Fibroblast of peridontal ligament (primary cell): ENCODE measurements around the gene CREBBP.

Experiments
- DNase-seq: peaks from one replicate; pipeline ENCODE4 v3.0.0-alpha.2; 2010; ENCODE audit errors: extremely low read depth

CREBBP gene

DNA sequence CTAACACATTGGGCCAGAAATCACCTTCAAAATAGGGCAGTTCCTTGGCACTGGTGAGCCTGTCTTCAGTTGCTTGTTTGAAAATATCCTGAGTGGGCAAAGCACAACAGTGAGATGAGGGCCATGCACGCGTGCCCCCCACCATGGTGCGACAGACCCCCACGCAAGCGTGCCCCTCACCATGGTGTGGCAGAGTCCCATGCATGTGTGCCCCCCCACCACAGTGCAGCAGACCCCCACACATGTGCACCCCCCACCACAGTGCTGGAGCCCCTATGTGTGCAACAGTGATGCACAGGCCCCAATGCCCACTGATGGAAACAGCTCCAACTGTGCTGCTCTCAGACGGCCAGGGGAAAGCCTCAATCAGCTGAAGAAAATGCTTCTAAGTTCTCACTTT lies 144.4 kb downstream of the CREBBP start:
- no peak for DNase-seq

DNA sequence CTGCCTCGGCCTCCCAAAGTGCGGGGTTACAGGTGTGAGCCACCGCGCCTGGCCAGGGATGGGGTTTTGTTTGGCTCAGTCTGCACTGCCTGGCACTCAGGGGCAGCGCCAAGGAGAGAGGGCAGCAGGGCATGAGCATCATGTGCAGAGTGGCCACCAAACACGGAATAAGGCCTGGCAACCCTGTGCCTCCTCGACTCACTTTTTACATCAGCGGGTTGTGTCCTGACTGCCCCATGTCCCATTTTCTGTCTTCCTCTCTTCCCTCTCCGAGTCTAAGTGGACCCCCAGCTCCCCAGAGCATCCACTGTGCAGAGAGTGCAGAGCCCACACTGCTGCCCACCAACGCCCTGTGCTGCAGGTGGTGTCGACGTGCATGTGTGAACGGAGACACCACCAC lies 145.0 kb downstream of the CREBBP start:
- no peak for DNase-seq

DNA sequence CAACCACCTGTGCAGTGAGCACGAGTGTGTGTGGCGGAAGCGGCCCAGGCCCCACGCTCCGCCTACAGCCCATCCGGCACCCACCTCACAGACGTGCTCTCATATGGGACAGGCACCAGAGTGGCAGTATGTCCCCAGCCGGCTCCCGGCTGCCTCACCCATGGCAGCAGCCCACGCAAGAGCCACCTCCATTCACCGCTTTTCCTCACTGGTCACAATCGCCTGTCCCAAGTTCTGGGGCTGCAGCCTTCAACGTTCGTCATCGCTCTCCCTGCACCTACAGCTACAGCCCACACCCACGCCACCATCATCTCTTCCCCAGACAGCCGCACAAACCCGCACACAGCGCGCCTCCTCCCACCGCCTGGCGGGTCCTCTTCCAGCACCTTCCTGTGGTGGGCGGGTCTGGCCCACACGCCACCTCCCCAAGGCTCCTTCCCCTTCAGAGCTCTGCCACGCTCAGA lies 145.7 kb downstream of the CREBBP start:
- no peak for DNase-seq

DNA sequence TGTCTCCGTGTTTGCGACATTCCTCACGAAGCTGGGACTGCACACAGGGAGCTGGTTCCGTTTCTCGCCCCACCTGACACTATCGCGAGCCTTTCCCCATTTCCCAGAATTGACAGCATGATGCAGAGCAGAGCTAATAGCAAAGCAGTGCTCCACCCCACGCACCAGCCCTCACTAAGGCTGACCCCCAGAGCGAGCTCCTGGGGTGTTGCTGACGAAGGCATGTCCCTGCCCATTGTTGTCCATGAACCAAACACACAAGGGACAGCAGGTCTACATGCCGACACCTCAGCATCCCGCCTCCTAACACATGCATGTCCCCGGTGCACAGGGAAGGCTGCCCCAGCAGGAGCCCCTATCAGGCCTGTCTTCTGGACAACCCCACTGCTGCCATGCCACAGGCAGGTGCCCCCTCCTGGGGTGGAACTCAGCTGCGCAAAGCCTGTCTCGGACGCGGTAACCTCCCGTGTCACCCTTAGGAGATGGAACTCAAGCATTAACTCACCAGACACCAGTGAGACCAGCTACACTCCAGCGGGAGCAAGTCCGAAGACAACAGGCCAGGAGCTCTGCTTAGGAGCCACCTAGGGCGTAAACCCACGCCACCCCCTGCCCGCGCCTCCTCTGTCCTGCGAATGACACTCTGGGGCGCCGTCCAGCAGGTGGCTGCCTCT lies 146.3 kb downstream of the CREBBP start:
- DNase-seq = no peak

DNA sequence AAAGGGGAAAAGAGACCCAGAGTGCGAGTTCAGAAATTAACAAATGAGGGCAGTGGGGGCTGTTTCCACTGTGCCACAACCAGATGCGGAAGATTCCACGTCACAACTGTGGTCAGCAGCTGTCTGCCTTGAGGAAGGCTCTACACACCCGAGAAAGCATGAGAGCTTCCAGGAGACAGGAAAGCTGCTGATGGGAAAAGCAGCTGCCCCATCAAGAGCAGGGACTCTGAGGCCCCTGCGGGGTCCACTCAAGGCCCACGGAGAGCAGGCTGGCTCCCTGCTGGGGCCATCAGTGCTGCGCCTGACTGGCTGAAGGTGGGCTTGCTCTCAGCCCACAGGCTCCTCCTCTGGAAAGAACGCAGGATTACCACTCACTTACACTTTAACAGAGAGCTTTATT lies 148.3 kb downstream of the CREBBP start:
- DNase-seq = no peak

DNA sequence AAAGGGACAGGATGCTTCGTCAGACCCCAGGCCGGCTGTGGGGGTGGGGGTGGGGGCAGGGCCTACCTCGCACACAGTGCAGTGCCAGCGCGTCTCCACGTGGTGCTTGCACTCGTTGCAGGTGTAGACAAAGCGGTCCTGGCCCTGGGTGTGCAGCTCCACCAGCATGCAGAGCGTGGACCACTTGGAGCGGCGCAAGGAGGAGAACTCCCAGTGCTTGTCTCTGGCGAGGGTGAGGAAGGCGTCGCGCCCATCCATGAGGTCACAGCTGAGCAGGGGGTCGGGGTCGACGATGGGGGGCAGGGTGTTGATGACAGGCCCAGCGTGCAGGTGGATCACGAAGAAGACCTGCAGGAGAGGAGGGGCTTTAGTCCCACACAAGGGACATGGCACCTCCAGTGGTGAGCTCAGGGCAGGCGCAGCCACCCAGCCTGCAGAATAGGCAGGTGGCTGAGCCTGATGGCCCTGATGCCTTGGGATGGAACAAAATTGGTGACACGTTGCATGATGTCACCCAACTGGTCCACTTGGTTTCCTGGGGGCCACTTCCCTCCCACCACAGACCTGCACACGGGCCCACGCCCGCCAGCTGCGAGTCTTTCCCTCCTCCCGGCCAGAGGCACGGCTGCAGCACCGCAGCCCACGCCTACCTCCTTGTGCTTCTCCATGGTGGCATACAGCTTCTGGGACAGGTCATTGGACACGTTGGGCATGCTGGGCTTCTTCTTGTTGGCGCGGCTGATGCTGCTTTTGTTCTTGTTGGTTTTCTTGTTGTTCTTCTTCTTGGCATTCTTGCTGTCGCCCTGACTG lies 149.2 kb downstream of the CREBBP start:
- no peak for DNase-seq

DNA sequence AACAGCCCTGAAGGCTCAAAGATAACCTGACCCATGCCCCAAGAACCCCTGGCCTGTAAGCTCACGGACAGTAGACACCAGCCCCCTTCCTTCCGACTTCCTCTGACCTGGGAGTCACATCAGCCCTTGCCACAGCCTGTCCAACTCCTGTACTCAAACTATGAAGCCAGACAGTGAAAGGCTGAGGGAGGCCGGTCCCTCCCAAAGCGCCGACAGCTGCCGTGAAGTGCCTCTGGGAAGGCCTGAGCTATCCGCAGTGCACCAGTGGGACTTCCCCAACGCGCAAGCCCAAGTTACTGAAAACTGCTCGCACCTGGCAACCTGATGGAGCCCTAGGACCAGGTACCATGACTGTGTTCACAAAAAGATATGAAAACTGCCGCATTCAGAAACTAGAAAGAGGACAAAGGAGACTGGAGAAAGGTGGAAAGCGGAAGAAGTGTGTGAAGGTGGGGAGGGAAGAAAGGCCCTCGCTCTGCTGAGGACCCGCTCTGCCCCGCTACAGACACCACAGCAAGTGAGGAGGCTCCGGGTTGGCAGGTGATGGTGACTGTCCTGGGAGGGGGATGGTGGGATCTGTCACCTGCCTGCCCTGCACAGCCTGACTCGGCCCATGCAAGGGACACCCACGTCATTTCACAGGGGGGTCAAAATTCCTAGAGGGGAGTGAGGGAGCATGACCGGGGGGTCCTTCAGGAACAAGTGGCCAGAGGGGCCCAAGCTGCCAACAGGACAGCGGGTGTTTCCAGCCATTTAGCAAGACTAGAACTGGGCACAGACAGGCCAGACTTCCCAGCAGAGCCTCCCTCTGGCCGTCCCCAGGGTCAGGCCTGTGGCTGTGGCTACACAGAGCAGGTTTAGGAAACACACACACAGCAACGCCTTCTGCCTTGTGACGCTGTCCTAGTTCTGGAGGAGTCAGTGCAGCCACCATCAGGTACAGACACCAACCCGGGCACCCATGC lies 150.1 kb downstream of the CREBBP start:
- DNase-seq = no peak

DNA sequence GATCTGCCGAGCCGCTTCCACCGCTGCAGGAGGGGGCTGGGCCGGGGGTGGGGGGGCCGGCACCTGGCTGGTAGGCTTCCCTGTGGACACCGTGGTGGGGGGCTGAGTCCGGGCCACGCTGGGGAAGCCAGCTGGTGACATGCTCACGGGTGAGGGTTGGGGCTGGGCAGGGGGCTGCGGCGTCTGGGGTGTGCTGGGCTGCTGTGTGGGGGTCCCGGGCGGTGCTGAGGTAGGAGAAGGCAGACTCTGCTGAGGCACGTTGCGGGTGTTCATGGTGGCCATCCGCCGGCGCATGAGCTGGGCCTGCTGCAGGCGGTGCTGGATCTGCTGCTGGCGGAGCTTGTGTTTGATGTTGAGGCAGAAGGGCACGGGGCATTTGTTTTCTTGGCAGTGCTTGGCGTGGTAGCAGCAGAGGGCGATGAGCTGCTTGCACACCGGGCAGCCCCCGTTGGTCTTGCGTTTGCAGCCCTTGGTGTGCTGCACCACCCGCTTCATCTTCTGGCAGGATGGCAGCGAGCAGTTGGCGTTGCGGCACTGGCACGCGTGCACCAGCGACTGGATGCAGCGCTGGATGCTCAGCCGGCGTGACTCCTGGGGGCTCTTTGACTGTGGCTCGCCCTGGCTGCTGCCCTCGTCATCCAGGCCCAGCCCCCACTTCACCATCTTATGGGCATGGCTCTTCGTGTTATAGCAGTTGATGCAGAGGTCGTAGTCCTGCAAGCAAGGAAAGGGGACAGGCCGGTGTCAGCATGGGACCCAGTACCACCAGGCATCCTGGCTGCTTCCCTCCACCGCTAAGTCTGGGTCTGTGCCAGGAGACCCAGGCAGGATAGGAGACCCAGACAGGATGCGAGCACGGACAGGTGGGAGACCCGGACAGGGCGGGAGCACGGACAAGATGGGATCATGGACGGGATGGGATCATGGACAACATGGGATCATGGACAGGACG lies 151.1 kb downstream of the CREBBP start:
- no peak for DNase-seq

DNA sequence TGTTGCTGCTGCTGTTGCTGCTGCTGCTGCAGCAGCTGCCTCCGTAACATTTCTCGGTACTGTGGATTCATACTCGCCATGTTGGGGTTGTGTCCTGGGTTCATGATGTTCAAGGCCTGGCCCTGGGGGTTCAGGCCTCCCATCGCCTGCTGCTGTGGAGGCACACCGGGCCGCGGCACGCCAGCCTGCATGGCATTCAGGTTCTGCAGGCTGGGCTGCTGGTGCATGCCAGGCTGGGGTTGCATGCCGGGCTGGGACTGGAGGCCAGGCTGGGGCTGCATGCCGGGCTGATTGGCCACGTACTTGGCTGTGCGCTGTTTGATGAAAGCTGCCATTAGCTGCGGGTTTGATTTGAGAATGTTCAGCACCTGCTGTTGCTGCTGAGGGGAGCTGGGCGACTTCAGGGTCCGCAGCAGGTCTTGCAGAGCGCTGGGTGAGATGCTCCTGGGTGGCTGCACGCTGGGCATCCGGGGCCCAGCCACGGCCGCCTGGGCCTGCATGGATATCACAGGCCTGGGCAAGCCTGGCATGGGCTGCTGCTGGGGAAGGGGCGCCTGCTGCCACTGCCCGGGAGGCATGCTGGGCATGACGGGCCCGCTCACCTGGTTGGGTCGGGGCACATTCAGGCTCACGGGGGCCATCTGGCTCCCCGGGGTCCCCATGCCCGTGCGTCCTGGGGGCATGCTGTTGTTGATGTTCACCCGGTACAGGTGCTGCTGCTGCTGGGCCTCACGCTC lies 151.9 kb downstream of the CREBBP start:
- DNase-seq = no peak

DNA sequence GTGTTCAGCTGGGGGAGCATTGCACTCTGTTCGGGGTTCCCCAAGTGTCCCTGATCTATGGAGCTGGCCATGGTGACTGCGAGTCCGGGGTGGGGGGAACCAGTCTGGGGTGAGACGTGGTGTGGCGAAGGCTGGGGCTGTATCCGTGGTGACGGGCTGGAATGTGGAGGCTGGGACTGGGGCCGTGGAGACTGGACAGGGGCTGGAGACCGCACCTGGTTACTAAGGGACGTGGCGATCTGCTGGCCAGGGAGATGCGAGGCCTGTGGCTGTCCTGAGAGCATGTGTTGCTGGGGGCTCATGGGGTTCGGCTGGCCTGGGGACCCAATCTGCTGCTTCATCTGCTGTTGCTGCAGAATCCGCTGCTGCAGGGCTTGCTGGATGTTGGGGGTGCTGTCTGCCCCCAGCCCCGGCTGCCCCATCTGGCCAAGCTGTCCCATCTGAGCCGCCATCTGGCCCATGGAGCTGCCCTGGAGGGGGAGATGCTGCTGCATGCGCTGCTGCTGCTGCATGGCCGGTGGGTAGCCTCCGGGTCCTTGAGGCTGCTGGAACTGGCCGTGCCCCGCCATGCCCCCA lies 152.6 kb downstream of the CREBBP start:
- DNase-seq = no peak

DNA sequence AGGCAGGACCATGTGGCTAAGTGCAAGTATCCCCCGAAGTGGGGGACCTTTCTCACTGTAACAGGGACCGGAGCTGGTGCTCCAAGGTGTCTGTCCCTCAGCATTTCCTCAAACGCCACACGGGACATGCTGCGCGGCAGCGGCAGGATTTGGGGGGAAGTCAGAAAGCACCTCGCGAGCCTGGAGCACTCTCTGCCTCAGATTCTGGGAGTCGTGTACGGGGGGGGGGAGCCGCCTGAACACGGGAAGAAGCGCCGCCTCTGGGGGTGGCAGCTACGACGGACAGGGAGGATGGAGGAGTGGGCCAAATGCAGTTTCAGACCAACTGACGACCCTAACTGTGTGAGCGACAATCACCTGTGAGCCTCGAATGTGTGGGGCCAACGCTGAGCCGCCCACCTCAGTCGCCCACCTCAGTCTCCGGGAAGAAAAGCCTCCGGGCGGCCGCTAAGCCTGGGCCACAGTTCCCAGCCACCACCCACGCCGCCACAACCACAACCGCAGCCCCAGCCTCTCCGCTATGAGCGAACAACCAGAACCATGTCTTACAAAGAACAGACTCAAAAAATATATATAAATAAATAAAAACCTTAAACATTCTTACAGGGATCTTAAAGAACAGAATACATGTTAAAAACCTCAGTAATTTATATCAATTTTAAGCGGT lies 154.4 kb downstream of the CREBBP start:
- no peak for DNase-seq

DNA sequence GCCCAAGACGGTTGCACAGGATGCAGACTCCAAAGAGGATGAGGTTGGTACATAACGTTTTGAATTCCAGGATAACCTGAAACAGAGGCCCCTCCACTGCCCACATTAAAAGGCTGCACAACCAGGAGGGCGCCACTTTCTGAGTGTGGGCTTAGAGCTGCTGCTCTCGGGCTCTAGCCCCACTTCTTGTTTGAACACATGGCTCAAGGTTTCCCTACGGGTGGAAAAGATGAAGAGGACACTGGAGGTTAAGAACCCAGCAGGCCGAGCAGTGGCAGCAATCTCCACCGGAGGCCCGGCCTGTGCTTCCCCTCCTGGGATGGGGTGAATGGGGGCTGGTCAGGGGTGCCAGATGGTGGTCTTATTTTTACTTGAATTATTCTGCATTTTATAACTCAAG lies 155.2 kb downstream of the CREBBP start:
- no peak for DNase-seq

DNA sequence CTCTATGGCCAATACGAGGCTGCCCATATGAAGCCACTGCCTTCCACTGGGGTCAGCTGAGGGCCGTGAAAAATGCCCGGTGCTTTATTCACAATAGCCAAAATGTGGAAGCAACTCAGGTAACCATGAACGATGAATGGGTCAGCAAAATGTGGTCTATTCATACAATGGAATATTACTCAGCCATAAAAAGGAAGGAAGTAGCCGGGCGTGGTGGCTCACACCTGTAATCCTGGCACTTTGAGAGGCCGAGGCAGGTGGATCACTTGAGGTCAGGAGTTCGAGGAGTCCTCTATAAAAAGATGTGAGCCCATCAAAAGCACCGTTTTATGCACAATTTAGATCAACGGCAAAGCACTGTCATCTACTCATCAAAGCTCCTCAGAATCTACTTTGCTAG lies 158.0 kb downstream of the CREBBP start:
- DNase-seq = no peak

DNA sequence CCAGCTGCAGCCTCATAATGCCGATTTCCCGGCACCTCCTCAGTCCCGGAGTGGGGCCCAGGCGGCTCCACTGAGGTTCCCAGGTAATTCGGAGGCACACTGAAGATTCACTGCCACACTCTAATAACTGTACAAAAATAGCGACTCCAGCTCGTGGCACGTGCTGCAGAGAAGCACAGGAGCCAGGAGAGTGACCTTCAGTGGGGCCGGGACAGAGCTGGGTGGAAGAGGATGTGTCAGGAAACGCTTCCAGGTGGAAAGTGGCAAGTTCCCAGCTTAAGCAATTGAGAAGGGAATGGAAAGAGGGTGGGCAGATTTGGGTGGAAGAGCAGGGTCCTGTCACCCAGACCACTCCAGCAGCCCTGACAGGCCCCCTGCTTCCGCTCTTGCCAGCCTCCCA lies 160.1 kb downstream of the CREBBP start:
- no peak for DNase-seq

DNA sequence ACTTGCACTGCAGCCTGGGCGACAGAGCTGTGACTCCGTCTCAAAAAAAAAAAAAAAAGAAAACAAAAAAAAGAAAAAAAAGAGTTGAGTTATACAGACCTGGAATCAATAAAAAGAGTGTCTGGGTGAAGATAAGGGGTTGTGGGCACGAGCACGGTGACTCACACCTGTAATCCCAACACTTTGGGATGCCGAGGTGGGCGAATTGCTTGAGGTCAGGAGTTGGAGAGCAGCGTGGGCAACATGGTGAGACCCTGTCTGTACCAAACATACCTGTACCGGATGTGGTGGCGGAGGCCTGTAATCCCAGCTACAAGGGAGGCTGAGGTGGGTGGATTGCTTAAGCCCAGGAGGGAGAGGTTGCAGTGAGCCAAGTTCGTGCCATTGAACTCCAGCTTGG lies 161.9 kb downstream of the CREBBP start:
- DNase-seq = no peak

DNA sequence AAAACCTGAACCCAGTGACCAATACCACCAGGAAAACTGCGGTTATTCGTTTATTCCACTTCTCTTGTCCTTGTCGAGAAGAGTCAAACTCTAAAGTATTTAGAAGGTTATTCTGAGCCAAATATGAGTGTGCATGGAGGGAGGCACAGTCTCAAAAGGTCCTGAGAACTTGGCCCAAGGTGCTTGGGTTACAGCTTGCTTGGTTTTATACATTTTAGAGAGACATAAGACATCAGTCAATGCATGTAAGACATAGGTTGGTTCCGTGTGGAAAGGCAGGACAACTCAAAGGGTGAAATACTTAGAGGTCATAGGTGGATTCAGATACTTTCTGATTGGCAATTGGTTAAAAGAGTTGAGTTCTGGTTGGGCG lies 162.5 kb downstream of the CREBBP start:
- no peak for DNase-seq

DNA sequence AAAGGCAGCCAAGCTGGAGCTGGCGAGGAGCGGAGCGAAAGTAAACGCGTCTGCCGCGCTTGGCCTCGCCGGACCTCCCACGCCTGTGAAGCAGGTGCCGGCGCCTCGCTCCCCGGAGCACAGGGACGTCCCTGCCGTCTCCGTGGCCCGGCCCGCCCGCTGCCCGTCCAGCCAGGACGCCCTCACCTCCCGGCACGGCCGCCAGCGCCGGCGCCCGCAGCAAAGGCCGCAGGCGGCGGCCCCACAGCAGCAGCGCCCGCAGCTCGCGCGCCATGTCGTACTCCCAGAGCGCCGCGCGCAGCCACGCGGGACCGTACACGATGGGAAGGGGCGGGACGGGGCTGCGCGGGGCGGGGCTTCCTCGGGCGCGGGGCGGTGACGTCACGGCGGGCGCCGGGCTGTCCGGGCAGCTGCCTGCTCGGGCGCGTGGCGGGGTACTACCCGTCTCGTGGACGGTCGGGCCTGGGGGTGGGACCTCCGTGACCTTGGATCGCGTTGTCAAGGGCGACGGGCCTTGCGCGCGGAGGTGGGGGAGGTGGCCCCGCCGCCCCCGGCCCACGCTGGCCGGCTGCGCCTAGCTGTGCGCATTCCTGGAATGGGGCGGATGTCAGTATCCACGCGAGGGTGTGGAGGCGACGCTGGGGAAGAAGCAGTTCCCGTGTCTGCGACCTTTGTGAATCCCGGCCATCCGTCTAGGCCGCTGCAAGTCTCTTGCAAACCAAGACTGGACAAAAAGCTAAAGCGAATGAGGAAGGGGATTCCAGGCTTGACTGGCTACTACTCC lies 163.1 kb downstream of the CREBBP start, which contains the start of gene TRAP1:
TSS of gene TRAP1 (minus strand) at position 290 of the 784 bp plus-strand sequence. CDS start at position 274, 16 bp downstream.
- DNase-seq = peak; percentile 71

DNA sequence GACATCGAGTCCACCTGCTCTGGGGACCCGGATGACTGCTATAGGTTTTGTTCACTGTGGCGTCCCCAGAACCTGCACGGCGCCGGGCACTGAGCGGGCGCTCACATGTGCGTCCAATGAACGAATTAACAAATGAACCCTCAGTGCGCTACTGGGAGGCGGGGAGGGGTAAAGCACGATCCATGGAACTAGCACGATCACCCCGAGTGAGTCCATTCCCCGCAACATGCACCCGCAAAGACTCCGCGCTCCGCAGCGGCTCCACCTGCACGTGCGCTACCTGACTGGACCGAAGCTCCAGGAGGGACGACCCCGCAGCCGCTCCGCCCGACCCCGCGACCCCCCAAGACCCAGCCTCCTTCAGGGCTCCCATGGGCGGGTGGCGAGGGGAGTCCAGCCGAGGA lies 163.7 kb downstream of the CREBBP start:
- no peak for DNase-seq

DNA sequence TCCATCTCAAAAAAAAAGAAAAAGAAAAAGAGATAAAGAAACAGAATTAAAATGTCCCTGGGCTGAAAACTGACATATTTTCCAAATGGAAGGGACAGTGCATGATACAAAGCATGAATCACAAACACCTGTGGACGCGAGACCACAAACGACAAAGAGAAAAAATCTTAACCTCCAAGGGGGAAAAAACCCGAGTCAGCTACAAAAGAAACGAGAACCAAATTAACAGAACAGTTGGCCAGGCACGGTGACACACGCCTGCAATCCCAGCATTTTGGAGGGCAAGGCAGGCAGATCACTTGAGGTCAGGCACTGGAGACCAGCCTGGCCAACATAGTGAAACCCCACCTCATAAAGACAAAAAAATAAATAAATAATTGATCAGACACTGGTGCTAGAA lies 165.1 kb downstream of the CREBBP start:
- no peak for DNase-seq
